HepG2 (cell line): ENCODE data around the gene GLI3.

Source experiments
- ZNF580 ChIP-seq: IDR thresholded peaks from 2 replicates; pipeline ENCODE4 v1.6.1; 2016; ENCODE audit warnings: low read depth, borderline replicate concordance
- ZNF710 ChIP-seq: sonication (generic); formaldehyde crosslinking; IDR thresholded peaks from 2 replicates; pipeline ENCODE4 v1.5.0; 2020; ENCODE audit warnings: mild to moderate bottlenecking, missing genetic modification reagents, borderline replicate concordance

GRCh38 chr7:42285383-42285824 lies 48.4 kb upstream of the GLI3 start:
- TF ChIP-seq ZNF710 (CRISPR knock-in tag): no peak
- no peak for TF ChIP-seq ZNF580 (CRISPR knock-in tag)
